Smooth muscle cell of the brain vasculature (primary cell): ENCODE data around the gene TFAP2A.

Experiments used
- DNase-seq: peaks from one replicate; pipeline ENCODE4 v3.0.0-alpha.2; 2012; ENCODE audit warnings: low read depth, low spot score

TFAP2A gene

GRCh38 chr6:10399451-10399850 is 15.4 kb downstream of the TFAP2A start:
- DNase-seq = no peak

DNA sequence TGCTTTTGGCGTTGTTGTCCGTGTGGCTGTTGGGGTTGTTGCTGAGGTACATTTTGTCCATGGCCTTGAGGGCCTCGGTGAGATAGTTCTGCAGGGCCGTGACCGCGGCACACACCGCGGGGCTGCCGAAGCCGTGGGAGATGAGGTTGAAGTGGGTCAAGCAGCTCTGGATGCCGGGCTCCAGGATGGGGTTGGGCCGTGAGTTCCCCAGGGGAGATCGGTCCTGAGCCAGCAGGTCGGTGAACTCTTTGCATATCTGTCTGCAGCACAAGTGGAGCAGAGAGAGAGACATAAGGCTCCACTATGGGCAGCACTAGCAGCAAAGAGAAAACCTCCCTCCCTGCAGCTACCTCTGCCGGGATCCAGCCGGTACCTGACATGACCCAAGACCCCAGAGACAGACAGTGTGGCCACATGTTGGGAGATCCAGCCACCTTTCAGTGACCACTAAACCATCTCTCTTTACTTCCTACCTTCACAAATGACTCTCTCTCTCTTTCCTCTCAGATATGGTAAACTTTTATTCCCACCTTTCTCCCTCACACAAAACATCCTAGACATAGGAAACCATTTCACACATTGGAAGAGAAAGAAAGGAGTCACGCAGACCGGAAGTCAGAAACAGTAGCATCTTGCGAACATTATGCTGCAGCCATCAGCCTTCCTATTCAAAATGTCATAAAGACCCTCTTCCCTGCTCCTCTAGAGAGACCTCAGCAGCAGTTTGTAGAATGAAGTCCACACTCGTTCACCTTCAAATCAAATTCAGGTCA is 16.2 kb downstream of the TFAP2A start:
- no peak for DNase-seq

DNA sequence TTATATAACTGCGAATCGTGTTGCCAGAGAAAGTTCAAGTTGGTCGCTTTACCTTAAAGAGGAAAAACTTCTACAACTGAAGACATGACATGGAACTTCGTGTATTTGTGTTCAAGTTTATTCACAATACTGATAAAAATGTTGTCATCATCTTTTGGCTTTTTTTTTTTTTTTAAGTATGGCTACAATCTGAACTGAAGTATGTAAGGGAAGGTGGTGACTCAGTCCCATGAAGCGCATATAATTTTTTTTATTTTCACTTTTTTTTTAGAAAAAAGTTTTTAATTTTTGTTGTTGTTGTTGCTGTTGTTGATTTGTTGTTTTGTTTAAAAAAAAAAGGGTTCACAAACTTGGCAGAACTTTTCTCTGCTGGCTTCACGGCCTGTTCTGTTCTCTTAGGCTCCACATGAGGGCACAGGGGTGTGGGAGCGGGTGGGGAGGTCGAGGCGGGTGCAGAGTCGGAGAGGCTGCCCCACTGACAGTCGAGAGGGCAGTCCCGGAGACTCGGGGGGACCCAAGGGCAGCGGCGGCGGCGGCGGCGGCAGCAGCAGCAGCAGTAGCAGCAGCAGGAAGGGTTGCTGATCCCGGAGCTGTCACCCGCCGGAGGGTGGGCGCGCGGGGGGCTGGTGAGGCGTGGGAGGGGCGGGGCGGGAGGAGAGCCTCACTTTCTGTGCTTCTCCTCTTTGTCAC is 17.0 kb downstream of the TFAP2A start:
- no peak for DNase-seq

- no peak for DNase-seq
These were observed 18.1 kb downstream of the TFAP2A start for GRCh38 chr6:10396785-10397184.

- no peak for DNase-seq
These were observed 18.9 kb downstream of the TFAP2A start for GRCh38 chr6:10395704-10396546.

DNA sequence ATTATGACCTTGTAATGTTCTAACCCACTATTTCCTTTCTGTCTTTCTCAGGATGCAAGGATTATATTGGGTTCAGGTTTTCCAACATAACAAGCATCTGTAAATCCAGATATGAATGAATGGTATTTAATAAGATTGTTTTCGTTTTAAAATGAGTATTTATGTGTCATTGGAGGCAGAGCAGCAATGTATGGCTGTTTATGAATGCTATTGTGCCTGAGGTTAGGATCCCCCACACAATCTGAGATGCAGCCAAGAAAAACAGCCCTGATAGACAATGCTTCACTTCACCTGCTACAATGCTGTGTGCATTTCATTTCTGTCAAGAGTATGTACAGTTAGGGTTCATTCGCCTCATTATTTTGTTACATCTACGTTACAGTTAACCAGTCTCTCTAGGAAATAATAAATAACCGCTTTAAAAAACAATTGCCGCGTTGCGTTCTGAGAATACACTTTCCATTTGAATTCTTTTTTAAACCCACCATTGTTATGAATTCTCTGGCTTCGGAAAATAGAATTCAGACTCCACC is 19.6 kb downstream of the TFAP2A start:
- DNase-seq = no peak

DNA sequence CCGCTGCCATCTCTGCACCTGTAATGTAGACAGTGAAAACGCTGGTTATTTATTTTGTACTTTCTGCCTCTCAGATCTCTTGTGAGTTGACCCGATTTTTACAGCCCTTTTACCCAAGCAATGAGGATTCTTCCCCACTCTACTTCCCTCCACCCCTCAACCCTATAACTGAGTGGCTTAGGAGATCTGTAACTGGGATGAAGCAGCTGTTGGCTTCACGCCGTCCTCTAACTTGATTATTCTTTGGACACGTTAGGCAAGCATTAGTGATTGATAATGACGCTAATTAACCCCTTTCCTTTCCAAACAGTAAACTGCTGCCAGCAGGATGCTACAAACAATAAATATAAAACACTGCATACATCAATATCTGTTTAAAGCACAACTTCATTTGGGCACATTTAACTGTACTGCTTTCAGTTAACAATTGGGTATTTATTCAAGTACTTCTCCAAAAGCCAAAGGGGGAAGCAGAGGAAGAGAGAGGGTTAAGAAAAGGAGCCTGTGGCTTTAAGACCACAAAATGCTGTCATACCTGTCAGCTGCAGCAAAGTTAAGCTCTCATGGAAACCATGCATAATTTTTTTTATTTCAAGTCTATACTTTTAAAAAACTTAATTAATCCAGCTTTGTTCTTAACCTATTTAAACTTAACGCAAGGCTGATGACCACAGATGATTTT is 21.2 kb downstream of the TFAP2A start:
- no peak for DNase-seq

GRCh38 chr6:10391799-10392198 is 23.1 kb downstream of the TFAP2A start:
- no peak for DNase-seq

GRCh38 chr6:10391299-10391630 is 23.6 kb downstream of the TFAP2A start:
- DNase-seq = no peak

- no peak for DNase-seq
These were observed 24.2 kb downstream of the TFAP2A start for GRCh38 chr6:10390495-10391298.

DNA sequence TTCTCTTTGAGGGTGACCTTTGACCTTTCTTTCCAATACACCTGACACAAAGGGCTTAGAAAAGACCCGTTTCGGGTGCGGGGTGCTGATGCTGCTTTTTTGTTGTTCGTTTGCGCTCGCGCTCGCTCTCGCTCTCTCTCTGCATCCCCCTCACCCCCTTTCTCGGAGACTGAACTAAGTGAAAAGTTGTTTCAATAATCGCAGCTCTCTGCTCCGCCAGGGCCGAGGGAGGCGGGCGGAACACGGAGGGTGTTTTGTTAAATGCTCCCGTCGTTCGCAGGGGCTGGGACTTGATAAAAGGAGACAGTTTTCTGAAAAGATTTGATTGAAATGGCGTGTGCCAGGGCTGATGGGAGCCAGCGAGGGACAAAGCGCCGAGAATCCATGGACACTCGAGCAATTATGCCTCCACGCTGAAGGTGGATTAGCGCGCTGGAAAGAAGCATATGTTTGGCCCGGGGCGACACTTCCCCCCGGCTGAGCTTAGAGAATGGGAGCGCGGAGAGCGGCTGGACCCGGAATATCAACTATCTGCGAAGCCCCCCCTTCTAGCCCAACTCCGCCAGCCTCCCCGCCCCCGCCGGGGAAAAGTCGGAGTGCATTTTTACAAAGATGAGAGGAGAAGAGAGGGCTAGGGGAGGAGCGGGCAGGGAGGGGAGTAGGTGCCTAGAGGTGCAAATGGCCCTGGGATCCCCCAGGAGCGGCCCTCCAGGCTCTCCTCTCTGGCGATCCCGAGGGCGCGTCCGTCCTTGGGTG is 25.0 kb downstream of the TFAP2A start:
- DNase-seq = no peak

- no peak for DNase-seq
These were observed 27.9 kb downstream of the TFAP2A start for GRCh38 chr6:10386756-10387654.

- no peak for DNase-seq
These were observed 28.7 kb downstream of the TFAP2A start for GRCh38 chr6:10386220-10386619.

DNA sequence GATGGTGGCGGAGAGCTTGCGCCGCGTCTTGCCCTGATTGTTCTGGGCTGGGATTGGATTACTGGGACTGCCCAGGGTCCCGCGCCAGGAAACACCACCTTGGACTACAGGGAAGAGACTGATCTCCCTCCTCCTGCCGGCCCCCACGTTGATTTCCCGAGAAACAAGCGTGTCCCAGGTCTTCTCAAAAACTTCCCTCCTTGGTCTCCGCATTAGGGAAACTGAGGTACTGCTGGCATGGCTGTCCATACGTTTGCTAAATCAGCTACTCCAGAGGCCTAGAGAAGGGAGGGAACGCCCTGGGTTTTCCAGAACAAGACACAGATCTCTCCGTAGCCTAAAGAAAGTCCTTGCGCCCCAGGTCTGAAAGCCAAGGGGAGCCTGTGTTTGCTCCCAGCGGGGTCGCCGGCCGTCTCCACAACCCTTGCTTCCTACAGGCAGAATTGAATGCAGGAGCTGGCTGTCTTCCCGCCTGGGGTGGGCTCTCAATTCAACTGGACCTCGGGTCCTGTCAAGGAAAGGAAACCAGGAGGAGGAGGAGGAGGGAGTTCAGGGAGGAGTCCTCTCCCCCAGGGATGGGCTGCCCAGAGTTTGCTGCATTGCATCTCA is 29.2 kb downstream of the TFAP2A start:
- no peak for DNase-seq

DNA sequence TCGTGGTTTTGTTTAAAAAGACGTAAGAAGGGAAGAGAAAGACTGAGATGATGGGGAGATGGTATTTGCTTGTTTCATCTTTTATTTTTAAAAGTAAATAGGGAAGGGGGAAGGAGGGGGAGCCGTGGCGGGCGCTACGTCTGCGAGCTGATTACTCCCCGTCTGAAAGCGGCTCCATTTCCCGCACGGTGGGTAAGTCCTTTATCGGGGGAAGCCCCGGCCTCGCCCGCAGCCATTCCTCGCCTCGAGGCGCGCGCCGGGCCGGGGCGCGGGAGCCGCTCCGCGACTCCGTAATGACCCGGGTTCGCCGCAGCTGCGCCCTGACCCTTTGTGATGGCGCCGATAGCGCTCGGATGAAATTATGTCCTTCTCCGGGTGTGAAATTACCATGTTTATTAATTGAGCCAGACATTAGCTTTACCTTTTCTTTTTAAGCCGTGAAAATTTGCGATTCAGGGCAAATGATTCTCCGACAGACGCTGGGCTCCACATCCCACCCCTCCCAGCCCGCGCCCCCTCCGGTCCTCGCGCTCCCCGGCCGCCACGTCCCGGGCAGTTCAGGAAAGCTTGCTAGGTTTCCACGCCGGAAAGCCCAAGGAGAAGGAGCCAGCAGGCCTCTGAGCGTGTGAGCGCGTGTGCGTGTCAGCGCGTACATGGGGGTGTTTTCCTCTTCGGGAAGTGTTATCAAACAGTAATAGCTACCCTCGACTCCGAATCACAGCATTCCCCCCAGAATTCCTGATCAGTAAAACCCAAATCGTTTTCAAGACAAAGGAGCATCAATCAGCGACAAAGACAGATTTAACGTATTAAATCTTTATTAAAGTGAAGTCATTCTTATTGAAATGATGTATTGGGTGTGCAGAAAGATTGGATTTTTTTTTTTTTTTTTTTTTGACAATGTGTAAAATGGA is 30.0 kb downstream of the TFAP2A start:
- DNase-seq = no peak

GRCh38 chr6:10384091-10384609 is 30.7 kb downstream of the TFAP2A start:
- no peak for DNase-seq
